Mesenchymal stem cell (in vitro differentiated cells and primary cell): ENCODE results near the gene LHFPL5. TPM values are rescaled to one million over a fixed set of nuclear protein-coding genes. Genes with fewer than 3 reads are reported as not detected.

Experiments
- DNase-seq: peaks from one replicate; pipeline ENCODE4 v3.0.0-alpha.2; 2013
- H2AFZ ChIP-seq: one replicate; pipeline ENCODE4 v1.6.1; 2013; ENCODE audit warnings: low read depth, mild to moderate bottlenecking, control low read depth, inconsistent platforms, low read length, moderate library complexity
- H2AK5ac ChIP-seq: 2 replicates; pipeline ENCODE4 v1.6.1; 2013; ENCODE audit warnings: low read length, moderate library complexity, mild to moderate bottlenecking, inconsistent platforms; ENCODE audit not compliant: severe bottlenecking
- H2BK120ac ChIP-seq: one replicate; pipeline ENCODE4 v1.6.1; 2013; ENCODE audit warnings: low read depth, mild to moderate bottlenecking, inconsistent platforms, low read length, moderate library complexity
- H2BK12ac ChIP-seq, 2 experiments: one replicate each; pipeline ENCODE4 v1.6.1; 2013; ENCODE audit warnings: inconsistent platforms in 2 of 2, low read length in 2 of 2, mild to moderate bottlenecking in 2 of 2, moderate library complexity in 2 of 2, control low read depth in 1 of 2
- H2BK15ac ChIP-seq: one replicate; pipeline ENCODE4 v1.6.1; 2013; ENCODE audit warnings: mild to moderate bottlenecking, low read depth, inconsistent platforms; ENCODE audit not compliant: poor library complexity, severe bottlenecking
- H2BK5ac ChIP-seq: 2 replicates; pipeline ENCODE4 v1.6.1; 2013; ENCODE audit warnings: low read depth, mild to moderate bottlenecking, low read length, control low read depth, inconsistent platforms; ENCODE audit not compliant: poor library complexity, severe bottlenecking
- H3K14ac ChIP-seq, 2 experiments: one replicate each; pipeline ENCODE4 v1.6.1; 2013; ENCODE audit warnings: inconsistent platforms in 2 of 2, low read length in 2 of 2, control low read depth in 1 of 2, mild to moderate bottlenecking in 1 of 2, moderate library complexity in 1 of 2
- H3K18ac ChIP-seq, 2 experiments: one replicate each; pipeline ENCODE4 v1.6.1; 2013; ENCODE audit warnings: inconsistent platforms in 2 of 2, low read length in 2 of 2, control low read depth in 1 of 2, low read depth in 1 of 2, mild to moderate bottlenecking in 1 of 2
- H3K23ac ChIP-seq, 2 experiments: one replicate each; pipeline ENCODE4 v1.6.1; 2013; ENCODE audit warnings: inconsistent platforms in 2 of 2, low read length in 2 of 2, mild to moderate bottlenecking in 2 of 2, moderate library complexity in 2 of 2, control low read depth in 1 of 2
- H3K27ac ChIP-seq: 2 replicates; pipeline ENCODE4 v1.5.1; 2013; ENCODE audit warnings: mild to moderate bottlenecking, moderate library complexity, low read length, control low read depth, inconsistent platforms; ENCODE audit not compliant: poor library complexity, severe bottlenecking
- H3K27me3 ChIP-seq, 2 experiments: 2 replicates each; pipeline versions ENCODE4 v1.6.1 to v1.7.0; 2013; ENCODE audit warnings: low read length in 2 of 2, mild to moderate bottlenecking in 2 of 2, moderate library complexity in 2 of 2, control low read depth in 1 of 2, inconsistent platforms in 1 of 2; ENCODE audit not compliant: control insufficient read depth in 1 of 2, insufficient read depth in 1 of 2
- H3K36me3 ChIP-seq, 2 experiments: 2 replicates each; pipeline versions ENCODE4 v1.6.1 to v1.7.0; 2013; ENCODE audit warnings: low read length in 2 of 2, control low read depth in 1 of 2, inconsistent platforms in 1 of 2, low read depth in 1 of 2, mild to moderate bottlenecking in 1 of 2; ENCODE audit not compliant: insufficient read depth in 2 of 2, control insufficient read depth in 1 of 2
- H3K4ac ChIP-seq, 2 experiments: one replicate each; pipeline ENCODE4 v1.6.1; 2013; ENCODE audit warnings: inconsistent platforms in 2 of 2, low read length in 2 of 2, mild to moderate bottlenecking in 2 of 2, moderate library complexity in 2 of 2, control low read depth in 1 of 2, low read depth in 1 of 2
- H3K4me1 ChIP-seq: 2 replicates; pipeline ENCODE4 v1.6.1; 2013; ENCODE audit warnings: low read depth, low read length, control low read depth; ENCODE audit not compliant: control insufficient read depth, insufficient read depth
- H3K4me2 ChIP-seq: 2 replicates; pipeline ENCODE4 v1.6.1; 2013; ENCODE audit warnings: low read length, mild to moderate bottlenecking, inconsistent platforms; ENCODE audit not compliant: poor library complexity, severe bottlenecking
- H3K4me3 ChIP-seq, 2 experiments: 2 replicates each; pipeline versions ENCODE4 v1.5.1 to v1.7.0; 2013; ENCODE audit warnings: low read length in 2 of 2, mild to moderate bottlenecking in 2 of 2, control low read depth in 1 of 2, low read depth in 1 of 2; ENCODE audit not compliant: insufficient read depth in 1 of 2
- H3K79me1 ChIP-seq: replicated peaks from 2 replicates; pipeline ENCODE4 v1.6.1; 2013; ENCODE audit warnings: mild to moderate bottlenecking, control low read depth, low read length, inconsistent platforms; ENCODE audit not compliant: poor library complexity, severe bottlenecking
- H3K9ac ChIP-seq: 2 replicates; pipeline ENCODE4 v1.7.0; 2013; ENCODE audit warnings: mild to moderate bottlenecking, low read length, moderate library complexity
- H3K9me3 ChIP-seq: 2 replicates; pipeline ENCODE4 v1.7.0; 2013; ENCODE audit warnings: mild to moderate bottlenecking, low read length; ENCODE audit not compliant: control insufficient read depth
- H4K8ac ChIP-seq: one replicate; pipeline ENCODE4 v1.6.1; 2013; ENCODE audit warnings: inconsistent platforms, mild to moderate bottlenecking, low read length, moderate library complexity
- H4K91ac ChIP-seq: one replicate; pipeline ENCODE4 v1.6.1; 2013; ENCODE audit warnings: mild to moderate bottlenecking, low read length, inconsistent platforms
- WGBS: methylation state at CpG from one replicate; pipeline ENCODE4 v1.1.7; 2013; ENCODE audit warnings: mixed read lengths; 5-methylcytosine and 5-hydroxymethylcytosine counted together
- polyA plus RNA-seq, 2 experiments: library from polyadenylated mRNA; stranded (reverse); fragments of 200-250 nt; gene quantifications; one replicate each; pipeline ENCODE4 v1.2.3, GENCODE V29; 2013

LHFPL5 gene
- polyA plus RNA-seq (2013, experiment 1 of 2): not detected
- not detected for polyA plus RNA-seq (2013, experiment 2 of 2)

DNA sequence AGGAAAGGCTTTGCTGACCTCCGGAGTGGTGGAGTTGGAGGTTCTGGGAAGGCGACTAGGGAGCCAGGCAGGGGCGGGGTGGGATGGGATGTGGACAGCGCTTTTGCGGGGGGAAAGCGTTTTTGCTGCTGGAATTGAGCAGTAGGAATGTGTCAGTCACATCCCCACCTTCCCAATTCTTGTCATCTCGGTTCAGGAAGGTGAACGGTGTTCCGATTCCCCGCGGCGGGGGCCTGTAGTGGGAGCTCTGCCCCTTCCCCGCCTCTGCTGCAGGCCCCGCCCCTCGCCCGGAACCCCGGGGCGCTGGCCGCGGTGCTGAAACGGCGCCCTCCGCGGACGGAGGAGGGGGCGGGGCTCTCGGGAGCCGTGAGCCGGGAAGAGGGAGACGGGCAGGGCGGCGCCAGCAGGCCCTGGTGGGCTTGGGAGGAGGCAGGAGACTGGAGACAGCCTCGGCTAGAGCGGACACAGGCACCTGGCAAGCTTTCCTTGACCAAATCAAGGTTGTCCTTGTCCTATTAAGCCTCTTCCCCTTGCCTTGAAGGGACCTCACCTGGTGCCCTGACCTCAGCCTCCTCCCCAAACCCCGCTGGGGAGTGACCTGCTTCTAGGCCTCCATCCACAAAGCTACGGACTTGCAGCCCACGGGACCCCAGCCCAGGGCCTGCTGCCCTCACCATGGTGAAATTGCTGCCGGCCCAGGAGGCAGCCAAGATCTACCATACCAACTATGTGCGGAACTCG lies at the start of gene LHFPL5:
Gene LHFPL5, plus strand, starts transcription at position 357 of the 741 bp plus-strand sequence. Its CDS starts 319 bp downstream, at position 676.
- no peak within 1 kb of the TSS for H2BK15ac ChIP-seq
- H2BK5ac ChIP-seq: no peak within 1 kb of the TSS
- no peak within 1 kb of the TSS for H4K8ac ChIP-seq
- H3K27ac ChIP-seq: no peak within 1 kb of the TSS
- no peak within 1 kb of the TSS for H3K9ac ChIP-seq
- no peak within 1 kb of the TSS for H3K18ac ChIP-seq
- H3K9me3 ChIP-seq: no peaks in the 10 kb centered on the region
- H3K79me1 ChIP-seq: no peaks in the 10 kb centered on the region
- H3K4me1 ChIP-seq: peaks cover 9% of the 10 kb centered on the region
- no peak within 1 kb of the TSS for H4K91ac ChIP-seq
- peak within 1 kb of the TSS in 1 of 2 experiments; percentile 8 for H3K4me3 ChIP-seq
- no peaks in the 10 kb centered on the region for H3K36me3 ChIP-seq
- no peak within 1 kb of the TSS for H2AK5ac ChIP-seq
- peak; percentile 42 for DNase-seq
- H2AFZ ChIP-seq: no peak within 1 kb of the TSS
- WGBS: 15% methylated on average over 32 of the region's 40 CpGs
- H3K14ac ChIP-seq: no peak within 1 kb of the TSS
- no peak within 1 kb of the TSS for H3K4ac ChIP-seq
- H3K23ac ChIP-seq: no peak within 1 kb of the TSS
- H3K27me3 ChIP-seq: peaks cover 0 to 29% of the 10 kb centered on the region in 2 experiments
- no peak within 1 kb of the TSS for H2BK12ac ChIP-seq
- no peak within 1 kb of the TSS for H2BK120ac ChIP-seq
- H3K4me2 ChIP-seq: peak within 1 kb of the TSS; percentile 74

DNA sequence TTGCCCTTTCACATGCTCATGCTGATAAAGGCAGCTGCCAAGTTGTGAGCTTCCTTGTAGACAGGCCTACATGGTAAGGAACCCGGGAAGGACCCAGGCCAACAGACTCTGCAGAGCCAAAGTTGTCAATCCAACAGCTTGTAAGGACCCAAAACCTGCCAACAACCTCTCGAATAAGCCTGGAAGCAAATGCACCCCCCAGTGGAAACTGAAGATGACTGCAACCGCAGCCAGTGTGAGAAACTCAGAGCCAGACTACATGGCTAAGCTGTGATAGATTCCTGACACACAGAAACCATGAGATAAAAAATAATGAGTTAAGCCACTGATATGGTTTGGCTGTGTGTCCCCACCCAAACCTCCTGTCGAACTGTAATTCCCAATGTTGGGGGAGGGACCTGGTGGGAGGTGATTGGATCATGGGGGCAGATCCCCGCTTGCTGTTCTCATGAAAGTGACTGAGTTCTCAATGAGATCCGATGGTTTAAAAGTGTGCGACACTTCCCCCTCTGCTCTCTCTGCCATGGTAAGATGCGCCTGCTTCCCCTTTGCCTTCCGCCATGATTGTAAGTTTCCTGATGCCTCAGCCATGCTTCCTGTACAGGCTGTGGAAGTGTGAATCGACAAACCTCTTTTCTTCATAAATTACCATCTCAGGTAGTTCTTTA lies 47.6 kb upstream of the LHFPL5 start:
- no peak overlapping the region for H3K27ac ChIP-seq
- H3K4me3 ChIP-seq: no peak overlapping the region

DNA sequence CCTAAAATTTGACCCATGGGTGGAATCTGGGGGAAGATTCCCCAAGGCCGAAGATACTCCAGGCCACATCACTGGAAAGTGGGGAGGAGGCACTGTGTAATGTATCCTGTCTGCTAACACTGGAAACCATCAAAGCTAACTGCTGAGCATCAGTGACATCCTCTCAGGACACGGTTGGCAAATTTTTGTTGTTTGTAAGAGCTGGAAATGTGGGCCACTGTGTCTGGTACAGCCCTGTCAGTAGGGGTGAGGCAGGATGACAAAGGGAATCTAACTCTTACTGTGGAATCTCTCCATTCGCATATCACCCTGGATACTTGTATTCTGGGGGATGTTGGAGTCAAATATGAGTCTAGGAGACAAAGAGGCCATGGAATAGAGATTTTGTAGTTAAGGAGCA lies 45.7 kb upstream of the LHFPL5 start:
- no peak overlapping the region for H3K4ac ChIP-seq

More for the DNA sequence above, 47.6 kb upstream of the LHFPL5 start:
- Histone ChIP-seq H3K4me2 (no peak overlapping the region), H3K9me3 (no peaks in the 10 kb centered on the region), H2BK12ac (no peak overlapping the region), H2BK120ac (no peak overlapping the region), H3K9ac (no peak overlapping the region), H3K18ac (no peak overlapping the region), H3K23ac (no peak overlapping the region), H3K14ac (no peak overlapping the region), H3K4ac (no peak overlapping the region), H3K36me3 (no peaks in the 10 kb centered on the region), H3K4me1 (no peaks in the 10 kb centered on the region), H2BK15ac (no peak overlapping the region), H3K27me3 (peaks cover 21 to 53% of the 10 kb centered on the region in 2 experiments), H4K91ac (no peak overlapping the region), H2AK5ac (no peak overlapping the region), H2BK5ac (no peak overlapping the region), H4K8ac (no peak overlapping the region), H3K79me1 (no peaks in the 10 kb centered on the region), H2AFZ (no peak overlapping the region)
- peak; percentile 52 for DNase-seq
- WGBS: 60% methylated on average over 8 of the region's 10 CpGs

DNA sequence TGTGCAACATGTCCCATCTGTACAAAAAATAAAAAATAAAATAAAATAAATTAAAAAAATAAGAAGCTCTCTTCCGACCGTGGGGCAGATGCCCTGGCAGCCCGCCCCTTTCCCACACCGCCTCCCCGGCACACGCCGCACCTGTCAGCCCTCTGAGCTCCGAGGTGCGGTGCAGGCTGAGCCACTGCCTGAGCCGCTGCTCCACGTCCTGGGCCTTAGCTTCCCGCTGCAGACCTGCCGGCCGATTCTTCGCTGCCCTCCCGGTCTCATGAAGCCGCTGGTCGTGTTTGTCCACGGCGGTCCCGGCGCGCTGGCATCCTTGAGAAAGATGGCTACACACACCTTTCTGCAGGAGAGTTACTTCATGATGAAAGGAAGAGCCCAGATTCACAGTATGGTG lies 39.4 kb upstream of the LHFPL5 start:
- no peaks in the 10 kb centered on the region for H3K79me1 ChIP-seq
- no peaks in the 10 kb centered on the region for H3K9me3 ChIP-seq
- no peak overlapping the region for H2AFZ ChIP-seq
- no peak overlapping the region for H3K23ac ChIP-seq
- no peak overlapping the region for H2BK15ac ChIP-seq
- H2BK120ac ChIP-seq: no peak overlapping the region
- H3K4me2 ChIP-seq: no peak overlapping the region
- no peak overlapping the region for H2BK5ac ChIP-seq
- H3K4ac ChIP-seq: no peak overlapping the region
- no peak overlapping the region for H2AK5ac ChIP-seq
- H3K36me3 ChIP-seq: no peaks in the 10 kb centered on the region
- no peak overlapping the region for H4K8ac ChIP-seq
- H3K4me1 ChIP-seq: no peaks in the 10 kb centered on the region
- 92% methylated on average over 23 of the region's 23 CpGs for WGBS
- H3K14ac ChIP-seq: no peak overlapping the region
- no peak overlapping the region for H4K91ac ChIP-seq
- H3K4me3 ChIP-seq: no peak overlapping the region
- no peak overlapping the region for H3K9ac ChIP-seq
- H3K27me3 ChIP-seq: peaks cover 26 to 60% of the 10 kb centered on the region in 2 experiments
- no peak overlapping the region for H2BK12ac ChIP-seq
- no peak overlapping the region for H3K27ac ChIP-seq
- H3K18ac ChIP-seq: no peak overlapping the region
- no peak for DNase-seq

More for the DNA sequence above, 45.7 kb upstream of the LHFPL5 start:
- Histone ChIP-seq H3K4me2 (no peak overlapping the region), H2BK120ac (no peak overlapping the region), H3K79me1 (no peaks in the 10 kb centered on the region), H3K18ac (no peak overlapping the region), H3K9me3 (no peaks in the 10 kb centered on the region), H3K27me3 (peaks cover 33 to 70% of the 10 kb centered on the region in 2 experiments), H2BK5ac (no peak overlapping the region), H3K27ac (no peak overlapping the region), H3K4me3 (no peak overlapping the region), H2AFZ (no peak overlapping the region), H2BK15ac (no peak overlapping the region), H4K8ac (no peak overlapping the region), H3K23ac (no peak overlapping the region), H2AK5ac (no peak overlapping the region), H3K9ac (no peak overlapping the region), H2BK12ac (no peak overlapping the region), H3K4me1 (no peaks in the 10 kb centered on the region), H3K36me3 (no peaks in the 10 kb centered on the region), H4K91ac (no peak overlapping the region), H3K14ac (no peak overlapping the region)
- DNase-seq: no peak
- 66% methylated on average over 3 of the region's 3 CpGs for whole genome bisulfite sequencing
